HG02678 (cell line): ENCODE results near the gene TOPBP1.
A peak's percentile ranks its signal among the peaks of the same experiment; 100 is the strongest.

Experiments
- ATAC-seq: cut with Tn5 transposase; IDR thresholded peaks from one replicate; pipeline ENCODE4 v1.9.1; 2021; ENCODE audit warnings: mild to moderate bottlenecking, moderate library complexity; ENCODE audit not compliant: unreplicated experiment

Gene TOPBP1

GRCh38 chr3:133611534-133611933 is 50.2 kb downstream of the TOPBP1 start:
- no peak for ATAC-seq

GRCh38 chr3:133610031-133610430 is 51.7 kb downstream of the TOPBP1 start:
- ATAC-seq: no peak

GRCh38 chr3:133608388-133608787 is 53.4 kb downstream of the TOPBP1 start:
- ATAC-seq: no peak

- no peak for ATAC-seq
These were observed 53.9 kb downstream of the TOPBP1 start for GRCh38 chr3:133607816-133608215.

GRCh38 chr3:133606902-133607301 is 54.8 kb downstream of the TOPBP1 start:
- ATAC-seq: no peak

- ATAC-seq: no peak
These were observed 55.4 kb downstream of the TOPBP1 start for GRCh38 chr3:133606342-133606741.

- no peak for ATAC-seq
These were observed 61.1 kb downstream of the TOPBP1 start for GRCh38 chr3:133600572-133601081.

GRCh38 chr3:133599280-133599679 is 62.5 kb downstream of the TOPBP1 start:
- ATAC-seq: no peak

- ATAC-seq: no peak
These were observed 63.3 kb downstream of the TOPBP1 start for GRCh38 chr3:133598405-133598804.

- ATAC-seq: no peak
These were observed 66.4 kb downstream of the TOPBP1 start for GRCh38 chr3:133595341-133595740.

- ATAC-seq: no peak
These were observed 68.5 kb downstream of the TOPBP1 start for GRCh38 chr3:133593243-133593642.

GRCh38 chr3:133592843-133593242 is 68.9 kb downstream of the TOPBP1 start:
- no peak for ATAC-seq

- no peak for ATAC-seq
These were observed 70.4 kb downstream of the TOPBP1 start for GRCh38 chr3:133591271-133591742.

- no peak for ATAC-seq
These were observed 72.2 kb downstream of the TOPBP1 start for GRCh38 chr3:133589503-133589902.

- ATAC-seq: no peak
These were observed 72.8 kb downstream of the TOPBP1 start for GRCh38 chr3:133588784-133589465.

- no peak for ATAC-seq
These were observed 73.7 kb downstream of the TOPBP1 start for GRCh38 chr3:133588035-133588434.

- no peak for ATAC-seq
These were observed 78.3 kb downstream of the TOPBP1 start for GRCh38 chr3:133583396-133583795.

- ATAC-seq: no peak
These were observed 83.1 kb downstream of the TOPBP1 start for GRCh38 chr3:133578548-133579191.

GRCh38 chr3:133576169-133576568 is 85.6 kb downstream of the TOPBP1 start:
- ATAC-seq: no peak

- no peak for ATAC-seq
These were observed 86.7 kb downstream of the TOPBP1 start for GRCh38 chr3:133575086-133575485.

- ATAC-seq: peak; percentile 27
These were observed 87.4 kb downstream of the TOPBP1 start for GRCh38 chr3:133574260-133574881.
